ENCODE measurements around the gene KIZ. TPM values are rescaled to one million over a fixed set of nuclear protein-coding genes. Genes with fewer than 3 reads are reported as not detected.
A peak's percentile ranks its signal among the peaks of the same experiment; 100 is the strongest.

Gene KIZ
- total RNA-seq, 1 experiment from 2014 or later, result 13.4 TPM

- Histone ChIP-seq H2AFZ (ENCODE audit: low read length) (no peak overlapping the region), H4K20me1 (ENCODE audit: low read length) (no peaks in the 10 kb centered on the region), H3K36me3 (ENCODE audit: low read depth, low read length) (no peaks in the 10 kb centered on the region), H3K4me1 (ENCODE audit: insufficient read depth, low read length) (peaks cover 33% of the 10 kb centered on the region), H3K27me3 (ENCODE audit: low read length) (no peaks in the 10 kb centered on the region), H3F3A (ENCODE audit: low read length, unreplicated experiment) (no peaks in the 10 kb centered on the region), H3K27ac (ENCODE audit: low read length) (no peak overlapping the region), H3K9me3 (ENCODE audit: low read length) (no peaks in the 10 kb centered on the region), H3K4me2 (ENCODE audit: low read length) (no peak overlapping the region), H3K9ac (ENCODE audit: low read length) (no peak overlapping the region), H3K4me3 (ENCODE audit: low read length) (no peak overlapping the region), H3K79me2 (ENCODE audit: low read length) (no peaks in the 10 kb centered on the region), H3K9me2 (replicated peaks; ENCODE audit: low read length) (no peaks in the 10 kb centered on the region)
- ChIA-PET CTCF (no interaction called here), POLR2A (ENCODE audit: unreplicated experiment) (no interaction called here)
- no TSS peak for BruUV-seq (replicated peaks)
- intact Hi-C loops (cut with micrococcal nuclease), result no loop called here
- no peak for ATAC-seq
- DNase-seq, result no peak
- TF ChIP-seq EZH2 (IDR thresholded peaks at IDR 0.05; ENCODE audit: low read length, unreplicated experiment), result no peak
- no peak for TF ChIP-seq CTCF (conservative IDR thresholded peaks at IDR 0.05; ENCODE audit: low read depth, low read length)
- TF ChIP-seq EZH2phosphoT487 (IDR thresholded peaks at IDR 0.05; ENCODE audit: borderline replicate concordance, low read length), result no peak
These were observed 108.4 kb downstream of the KIZ start for GRCh38 chr20:21234324-21234723.

- ChIA-PET CTCF (interaction anchor here (0.6 to 1.8 kb wide), 4 partner anchors 52 to 1078 kb away, joined by 3 to 18 read pairs (median 4); no protein-coding TSS in a partner anchor), POLR2A (ENCODE audit: unreplicated experiment) (no interaction called here)
- Histone ChIP-seq H2AFZ (ENCODE audit: low read length) (peak overlapping the region; percentile 51), H4K20me1 (ENCODE audit: low read length) (no peaks in the 10 kb centered on the region), H3K9me3 (ENCODE audit: low read length) (no peaks in the 10 kb centered on the region), H3F3A (ENCODE audit: low read length, unreplicated experiment) (no peaks in the 10 kb centered on the region), H3K27me3 (ENCODE audit: low read length) (no peaks in the 10 kb centered on the region), H3K4me2 (ENCODE audit: low read length) (peak overlapping the region; percentile 46), H3K79me2 (ENCODE audit: low read length) (no peaks in the 10 kb centered on the region), H3K27ac (ENCODE audit: low read length) (peak overlapping the region; percentile 3; the same call in 1 of the 2 replicates), H3K36me3 (ENCODE audit: low read depth, low read length) (no peaks in the 10 kb centered on the region), H3K9me2 (replicated peaks; ENCODE audit: low read length) (no peaks in the 10 kb centered on the region), H3K9ac (ENCODE audit: low read length) (no peak overlapping the region), H3K4me3 (ENCODE audit: low read length) (no peak overlapping the region; the same call in 1 of the 2 replicates), H3K4me1 (ENCODE audit: insufficient read depth, low read length) (peaks cover 27% of the 10 kb centered on the region)
- DNase-seq, result no peak
- no peak for ATAC-seq
- intact Hi-C loops (cut with micrococcal nuclease), result loop anchor here (5.0 kb wide), 3 partner anchors 67 to 337 kb away; partner anchors contain the start of genes KIZ and XRN2
- no peak for TF ChIP-seq CTCF (conservative IDR thresholded peaks at IDR 0.05; ENCODE audit: low read depth, low read length)
- TF ChIP-seq EZH2phosphoT487 (IDR thresholded peaks at IDR 0.05; ENCODE audit: borderline replicate concordance, low read length), result no peak
- TF ChIP-seq EZH2 (IDR thresholded peaks at IDR 0.05; ENCODE audit: low read length, unreplicated experiment), result no peak
- BruUV-seq (replicated peaks), result no TSS peak
These were observed 109.1 kb downstream of the KIZ start for GRCh38 chr20:21234806-21235483.
